Measurements from ENCODE around the gene FAM168B.

The FAM168B gene

GRCh38 chr2:131132729-131133128 is 39.5 kb upstream of the FAM168B start:
- Histone ChIP-seq H3K27me3 (ENCODE audit: insufficient read depth, low read length) (no peaks in the 10 kb centered on the region), H3K4me3 (ENCODE audit: low read depth, low read length, poor library complexity, severe bottlenecking) (no peak overlapping the region), H2AFZ (ENCODE audit: low read length) (no peak overlapping the region), H3K4me1 (ENCODE audit: insufficient read depth, low read length, severe bottlenecking) (no peaks in the 10 kb centered on the region), H3K79me2 (ENCODE audit: insufficient read depth, low read length) (0 out of 2 replicates have a peak, but pooled peaks cover under 1% of the 10 kb centered on the region), H3K27ac (ENCODE audit: low read depth, low read length, poor library complexity, severe bottlenecking) (no peak overlapping the region), H3K9me3 (ENCODE audit: low read length) (no peaks in the 10 kb centered on the region), H4K20me1 (ENCODE audit: insufficient read depth, low read length) (no peaks in the 10 kb centered on the region), H3K9ac (ENCODE audit: low read length) (no peak overlapping the region), H3K4me2 (ENCODE audit: low read length) (no peak overlapping the region), H3K9me2 (ENCODE audit: low read depth, low read length) (no peaks in the 10 kb centered on the region), H3F3A (ENCODE audit: insufficient read depth, low read length) (no peaks in the 10 kb centered on the region), H3K36me3 (ENCODE audit: insufficient read depth, low read length) (peaks cover 65% of the 10 kb centered on the region)
- TF ChIP-seq CTCF (IDR thresholded peaks at IDR 0.05; ENCODE audit: low read length) (no peak), EZH2 (IDR thresholded peaks at IDR 0.05; ENCODE audit: borderline replicate concordance, low read length) (no peak)

- H3K4me2 ChIP-seq (ENCODE audit: low read length), result no peak overlapping the region
- H2AFZ ChIP-seq (ENCODE audit: low read length), result no peak overlapping the region
- H3K9ac ChIP-seq (ENCODE audit: low read length), result no peak overlapping the region
- H3F3A ChIP-seq (ENCODE audit: insufficient read depth, low read length), result no peaks in the 10 kb centered on the region
- no peak overlapping the region for H3K27ac ChIP-seq (ENCODE audit: low read depth, low read length, poor library complexity, severe bottlenecking)
- no peaks in the 10 kb centered on the region for H4K20me1 ChIP-seq (ENCODE audit: insufficient read depth, low read length)
- no peak for TF ChIP-seq EZH2 (IDR thresholded peaks at IDR 0.05; ENCODE audit: borderline replicate concordance, low read length)
- peaks cover 87% of the 10 kb centered on the region for H3K36me3 ChIP-seq (ENCODE audit: insufficient read depth, low read length)
- no peaks in the 10 kb centered on the region for H3K9me3 ChIP-seq (ENCODE audit: low read length)
- H3K4me3 ChIP-seq (ENCODE audit: low read depth, low read length, poor library complexity, severe bottlenecking), result no peak overlapping the region
- H3K27me3 ChIP-seq (ENCODE audit: insufficient read depth, low read length), result no peaks in the 10 kb centered on the region
- H3K79me2 ChIP-seq (ENCODE audit: insufficient read depth, low read length), result no peaks in the 10 kb centered on the region
- no peaks in the 10 kb centered on the region for H3K9me2 ChIP-seq (ENCODE audit: low read depth, low read length)
- H3K4me1 ChIP-seq (ENCODE audit: insufficient read depth, low read length, severe bottlenecking), result no peaks in the 10 kb centered on the region
Observed at GRCh38 chr2:131130298-131130596, 37.0 kb upstream of the FAM168B start.

DNA sequence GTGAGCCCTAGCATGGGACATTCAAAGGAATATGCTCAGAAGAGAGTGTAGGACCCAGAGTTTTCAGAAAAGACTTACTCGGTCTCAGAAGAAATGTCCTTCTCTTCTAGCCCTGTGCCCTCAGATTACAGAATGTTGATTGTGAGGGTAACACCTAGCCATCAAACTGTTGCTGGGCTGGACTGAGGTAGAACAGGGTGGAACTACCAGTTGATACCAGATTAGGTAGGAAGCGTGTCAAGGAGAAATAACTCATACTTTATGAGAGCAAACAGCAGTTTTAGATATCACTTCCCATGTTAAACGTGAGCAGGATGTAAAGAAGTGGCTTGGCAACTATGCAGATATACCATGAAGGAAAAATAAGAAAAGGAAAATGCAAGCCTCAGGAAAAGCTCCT is 34.7 kb upstream of the FAM168B start:
- no peak overlapping the region for H3K4me2 ChIP-seq (ENCODE audit: low read length)
- peaks cover 78% of the 10 kb centered on the region for H3K36me3 ChIP-seq (ENCODE audit: insufficient read depth, low read length)
- no peak overlapping the region for H3K4me3 ChIP-seq (ENCODE audit: low read depth, low read length, poor library complexity, severe bottlenecking)
- no peaks in the 10 kb centered on the region for H3K9me2 ChIP-seq (ENCODE audit: low read depth, low read length)
- H3K9ac ChIP-seq (ENCODE audit: low read length), result no peak overlapping the region
- no peaks in the 10 kb centered on the region for H3F3A ChIP-seq (ENCODE audit: insufficient read depth, low read length)
- TF ChIP-seq EZH2 (IDR thresholded peaks at IDR 0.05; ENCODE audit: borderline replicate concordance, low read length) (no peak), CTCF (IDR thresholded peaks at IDR 0.05; ENCODE audit: low read length) (no peak)
- H3K9me3 ChIP-seq (ENCODE audit: low read length), result no peaks in the 10 kb centered on the region
- H3K79me2 ChIP-seq (ENCODE audit: insufficient read depth, low read length), result no peaks in the 10 kb centered on the region
- H3K27me3 ChIP-seq (ENCODE audit: insufficient read depth, low read length), result no peaks in the 10 kb centered on the region
- no peak overlapping the region for H3K27ac ChIP-seq (ENCODE audit: low read depth, low read length, poor library complexity, severe bottlenecking)
- H3K4me1 ChIP-seq (ENCODE audit: insufficient read depth, low read length, severe bottlenecking), result no peaks in the 10 kb centered on the region
- no peak overlapping the region for H2AFZ ChIP-seq (ENCODE audit: low read length)
- no peaks in the 10 kb centered on the region for H4K20me1 ChIP-seq (ENCODE audit: insufficient read depth, low read length)

DNA sequence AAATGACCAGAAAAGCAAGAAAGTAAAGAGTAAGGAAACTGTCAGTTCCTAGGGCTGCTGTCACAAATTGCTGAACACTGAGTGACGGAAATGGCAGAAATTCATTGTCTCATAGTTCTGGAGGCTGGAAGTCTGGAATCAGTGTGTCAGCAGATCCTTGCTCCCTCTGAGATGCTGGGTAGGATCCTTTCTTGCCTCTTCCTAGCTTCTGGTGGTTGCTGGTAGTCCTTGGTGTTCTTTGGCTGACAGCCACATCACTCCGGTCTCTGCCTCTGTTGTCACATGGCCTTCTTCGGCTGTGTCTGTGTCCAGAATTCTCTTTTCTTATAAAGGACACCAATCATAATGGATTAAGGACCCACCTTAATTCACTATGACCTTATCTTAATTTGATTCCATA is 33.8 kb upstream of the FAM168B start:
- H3K36me3 ChIP-seq (ENCODE audit: insufficient read depth, low read length), result peaks cover 78% of the 10 kb centered on the region
- H3K27me3 ChIP-seq (ENCODE audit: insufficient read depth, low read length), result no peaks in the 10 kb centered on the region

More for the DNA sequence above, 33.8 kb upstream of the FAM168B start:
- Histone ChIP-seq H2AFZ (ENCODE audit: low read length) (no peak overlapping the region), H3K4me2 (ENCODE audit: low read length) (no peak overlapping the region), H3K4me1 (ENCODE audit: insufficient read depth, low read length, severe bottlenecking) (no peaks in the 10 kb centered on the region), H3K9me2 (ENCODE audit: low read depth, low read length) (no peaks in the 10 kb centered on the region), H3K9ac (ENCODE audit: low read length) (no peak overlapping the region), H3K9me3 (ENCODE audit: low read length) (no peaks in the 10 kb centered on the region), H3F3A (ENCODE audit: insufficient read depth, low read length) (no peaks in the 10 kb centered on the region), H3K4me3 (ENCODE audit: low read depth, low read length, poor library complexity, severe bottlenecking) (no peak overlapping the region), H4K20me1 (ENCODE audit: insufficient read depth, low read length) (no peaks in the 10 kb centered on the region), H3K27ac (ENCODE audit: low read depth, low read length, poor library complexity, severe bottlenecking) (no peak overlapping the region), H3K79me2 (ENCODE audit: insufficient read depth, low read length) (peaks cover 7% of the 10 kb centered on the region; the same call in 1 of the 2 replicates)
- TF ChIP-seq EZH2 (IDR thresholded peaks at IDR 0.05; ENCODE audit: borderline replicate concordance, low read length) (no peak), CTCF (IDR thresholded peaks at IDR 0.05; ENCODE audit: low read length) (no peak)
